Stomach (tissue), 9 donors: Measurements from ENCODE around the gene GLIS2. TPM values are rescaled to one million over a fixed set of nuclear protein-coding genes. Genes with fewer than 3 reads are reported as not detected.

Experiments
- DNase-seq, 2 donors: peaks; one replicate each; pipeline versions ENCODE4 v3.0.0 to v3.0.0-alpha.2; 2013 to 2019
- H3K27ac ChIP-seq, 5 donors: fragments of 200-600 bp in 4 of 5; sonication (generic) in 4 of 5; one replicate each; pipeline ENCODE4 v1.5.1; 2013 to 2019; ENCODE audit warnings: mild to moderate bottlenecking in 1 of 5, moderate library complexity in 1 of 5
- H3K27me3 ChIP-seq, 3 donors: fragments of 200-600 bp; sonication (generic); one replicate each; pipeline ENCODE4 v1.5.1; 2017 to 2019; ENCODE audit warnings: mixed run types in 1 of 3
- H3K36me3 ChIP-seq, 4 donors: fragments of 200-600 bp; sonication (generic); 1 replicate in 3 of 4; 2 replicates in 1 of 4; pipeline ENCODE4 v1.5.1; 2016 to 2019
- H3K4me1 ChIP-seq, 4 donors: fragments of 200-600 bp; sonication (generic); one replicate each; pipeline ENCODE4 v1.5.1; 2016 to 2019
- H3K4me3 ChIP-seq, 4 donors: fragments of 200-600 bp; sonication (generic) in 3 of 4; one replicate each; pipeline ENCODE4 v1.5.1; 2016 to 2019; ENCODE audit warnings: mild to moderate bottlenecking in 1 of 4
- H3K9me3 ChIP-seq, 4 donors: fragments of 200-600 bp; sonication (generic); one replicate each; pipeline ENCODE4 v1.5.1; 2016 to 2019
- CTCF ChIP-seq, 7 experiments: fragments of 450-650 bp in 4 of 7; fragments of 200-600 bp in 3 of 7; sonication (generic) in 3 of 7; IDR thresholded peaks; one replicate each; pipeline ENCODE4 v1.5.1; 2016 to 2019; ENCODE audit warnings: antibody characterized with exemption in 7 of 7, control low read depth in 2 of 7, mild to moderate bottlenecking in 1 of 7
- EP300 ChIP-seq: sonication (generic); formaldehyde crosslinking; IDR thresholded peaks from one replicate; pipeline ENCODE4 v1.6.1; 2017; ENCODE audit warnings: antibody characterized with exemption
- POLR2A ChIP-seq, 4 donors: fragments of 450-650 bp; IDR thresholded peaks; one replicate each; pipeline ENCODE4 v1.6.1; 2016; ENCODE audit warnings: antibody characterized with exemption in 4 of 4, control low read depth in 2 of 4, mild to moderate bottlenecking in 1 of 4, moderate library complexity in 1 of 4
- POLR2AphosphoS5 ChIP-seq, 3 donors: sonication (generic); formaldehyde crosslinking; IDR thresholded peaks; one replicate each; pipeline ENCODE4 v1.6.1; 2016; ENCODE audit warnings: antibody characterized with exemption in 3 of 3
- WGBS, 5 donors: extraction: QIAGEN DNeasy Blood & Tissue Kit in 3 of 5; methylation state at CpG; one replicate each; pipeline versions ENCODE4 v1.1.5 to v1.1.7; 2013 to 2018; 5-methylcytosine and 5-hydroxymethylcytosine counted together
- intact Hi-C: fragments of 100-400 bp; cut with DNase I; formaldehyde crosslinking; loops from one replicate; pipeline ENCODE4 v1.15.1; 2023; ENCODE audit warnings: low total_unique reads
- polyA plus RNA-seq, 3 donors: library from polyadenylated mRNA; stranded (reverse); fragments of 200-250 nt; gene quantifications; one replicate each; pipeline ENCODE4 v1.2.3, GENCODE V29; 2013
- total RNA-seq, 5 donors: library from RNA; depleted of rRNA; stranded (reverse); fragments of >200 nt; gene quantifications; one replicate each; pipeline versions ENCODE4 v1.1.0 to v1.2.3, GENCODE V29; 2014 to 2016
- donor health status: healthy with polysubstance abuse.
- donor health status: Bipolar disorder and iron deficiency.
- donor health status: healthy.

GLIS2 gene
- total and polyA plus RNA-seq, 8 donors = 3.2 to 21.0 (median 5.2) TPM

DNA sequence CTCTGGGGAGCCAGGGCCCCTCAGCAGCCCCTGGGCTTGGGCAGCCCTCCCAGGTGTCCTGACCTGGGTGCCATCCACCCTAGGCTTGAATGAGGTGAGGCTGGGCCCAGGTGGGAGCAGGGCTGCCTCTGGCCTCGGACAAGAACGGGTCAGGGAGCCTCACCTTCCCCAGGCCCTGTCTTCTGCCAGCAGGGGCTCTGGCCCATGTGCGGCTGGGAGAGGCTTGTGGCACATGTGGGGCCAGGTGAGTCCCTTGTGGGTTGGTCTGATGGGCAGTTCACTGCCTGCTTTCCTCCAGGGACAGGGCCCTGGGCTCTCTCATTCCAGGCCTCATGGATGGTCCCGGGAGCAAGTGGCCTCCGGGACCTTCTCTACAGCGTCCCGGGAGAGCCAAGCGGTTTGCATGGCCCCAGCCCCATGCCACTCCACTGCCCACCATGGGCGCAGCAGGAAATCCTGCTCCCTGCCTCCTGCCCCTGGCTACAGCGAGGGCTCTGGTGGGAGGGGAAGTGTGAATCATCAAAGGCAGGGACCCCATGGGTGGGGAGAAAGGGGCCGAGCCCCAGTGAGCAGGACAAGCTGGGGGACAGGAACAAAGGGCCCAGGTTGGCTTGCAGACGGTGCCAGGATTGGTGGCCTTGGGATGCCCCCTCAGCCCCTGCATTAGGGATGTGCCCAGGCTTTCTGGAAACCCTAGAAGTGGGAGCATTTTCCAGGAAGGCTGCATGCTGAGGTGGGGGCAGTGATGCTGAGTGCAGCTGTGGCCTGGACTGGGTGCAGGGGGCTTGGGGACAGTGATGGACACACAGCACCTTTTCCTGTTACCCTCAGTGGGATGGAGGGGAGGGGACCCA is 68.0 kb downstream of the GLIS2 start:
- H3K36me3 ChIP-seq = peaks cover 33 to 90% (median 86%) of the 10 kb centered on the region in 4 donors
- H3K27me3 ChIP-seq = no peaks in the 10 kb centered on the region
- peak overlapping the region in 2 of 5 donors; percentile 18 to 29 for H3K27ac ChIP-seq
- H3K4me3 ChIP-seq = no peak overlapping the region
- no peaks in the 10 kb centered on the region for H3K9me3 ChIP-seq
- DNase-seq = no peak
- intact Hi-C loops = no loop called here
- WGBS, 5 donors = 86 to 97% (median 92%) methylated on average over 6 to 12 of the region's 12 CpGs
- TF ChIP-seq POLR2AphosphoS5 (IDR thresholded peaks at IDR 0.05) = no peak
- no peak for TF ChIP-seq EP300
- TF ChIP-seq POLR2A (IDR thresholded peaks at IDR 0.05) = no peak
- no peak for TF ChIP-seq CTCF (IDR thresholded peaks at IDR 0.05)
- H3K4me1 ChIP-seq = peaks cover 6 to 57% (median 24%) of the 10 kb centered on the region in 4 donors

- Histone ChIP-seq H3K36me3 (peaks cover 31 to 96% (median 90%) of the 10 kb centered on the region in 4 donors), H3K27ac (peak overlapping the region in 3 of 5 donors; percentile 18 to 29 (median 26)), H3K9me3 (no peaks in the 10 kb centered on the region), H3K4me1 (peaks cover 6 to 49% (median 17%) of the 10 kb centered on the region in 4 donors), H3K27me3 (no peaks in the 10 kb centered on the region), H3K4me3 (no peak overlapping the region)
- intact Hi-C loops = no loop called here
- no peak for TF ChIP-seq EP300
- TF ChIP-seq POLR2A (IDR thresholded peaks at IDR 0.05) = no peak
- TF ChIP-seq POLR2AphosphoS5 (IDR thresholded peaks at IDR 0.05) = no peak
- TF ChIP-seq CTCF (IDR thresholded peaks at IDR 0.05) = no peak
- WGBS, 5 donors = 66 to 69% (median 67%) methylated on average over 17 to 20 of the region's 20 CpGs
- no peak for DNase-seq
Observed at GRCh38 chr16:4384509-4384942, 68.7 kb downstream of the GLIS2 start.

GRCh38 chr16:4385066-4385788 is 69.4 kb downstream of the GLIS2 start:
- no peak overlapping the region for H3K4me3 ChIP-seq
- no peaks in the 10 kb centered on the region for H3K27me3 ChIP-seq
- DNase-seq = no peak
- peaks cover 2 to 45% (median 13%) of the 10 kb centered on the region in 4 donors for H3K4me1 ChIP-seq
- TF ChIP-seq POLR2AphosphoS5 (IDR thresholded peaks at IDR 0.05) (no peak), EP300 (no peak), CTCF (IDR thresholded peaks at IDR 0.05) (no peak), POLR2A (IDR thresholded peaks at IDR 0.05) (no peak)
- peak overlapping the region in 3 of 5 donors; percentile 13 to 39 (median 20) for H3K27ac ChIP-seq
- intact Hi-C loops = no loop called here
- peaks cover 31 to 100% (median 96%) of the 10 kb centered on the region in 4 donors for H3K36me3 ChIP-seq
- WGBS, 5 donors = 70 to 85% (median 78%) methylated on average over 18 to 20 of the region's 20 CpGs
- no peaks in the 10 kb centered on the region for H3K9me3 ChIP-seq

GRCh38 chr16:4385789-4386450 is 70.1 kb downstream of the GLIS2 start:
- intact Hi-C loops = no loop called here
- TF ChIP-seq POLR2A (IDR thresholded peaks at IDR 0.05) (no peak), POLR2AphosphoS5 (IDR thresholded peaks at IDR 0.05) (no peak), CTCF (IDR thresholded peaks at IDR 0.05) (no peak), EP300 (no peak)
- H3K9me3 ChIP-seq = no peaks in the 10 kb centered on the region
- H3K36me3 ChIP-seq = peaks cover 27 to 100% (median 96%) of the 10 kb centered on the region in 4 donors
- peak overlapping the region in 3 of 5 donors; percentile 20 to 39 (median 29) for H3K27ac ChIP-seq
- no peak overlapping the region for H3K4me3 ChIP-seq
- H3K4me1 ChIP-seq = peaks cover 0 to 38% (median 8%) of the 10 kb centered on the region in 4 donors
- no peaks in the 10 kb centered on the region for H3K27me3 ChIP-seq
- DNase-seq = no peak
- 68 to 83% (median 71%) methylated on average over 9 to 11 of the region's 11 CpGs for WGBS, 5 donors
